ENCODE measurements around the gene CRY2.
"Not testable (repeated sequence)": the region's sequence is repeated elsewhere in the genome, so short reads cannot be mapped to it uniquely, and the experiment has no call there.

CRY2 gene

GRCh38 chr11:45899448-45900174 is 52.3 kb downstream of the CRY2 start:
- DNase-seq (ENCODE audit: low spot score): peak; percentile 73

- not testable (repeated sequence) for DNase-seq (ENCODE audit: low spot score)
Observed at GRCh38 chr11:45900175-45900800, 53.0 kb downstream of the CRY2 start.

- no peak for DNase-seq (ENCODE audit: low spot score)
Observed at GRCh38 chr11:45900916-45901617, 53.8 kb downstream of the CRY2 start.

- no peak for DNase-seq (ENCODE audit: low spot score)
Observed at GRCh38 chr11:45901626-45902025, 54.4 kb downstream of the CRY2 start.

GRCh38 chr11:45902452-45903380 is 55.4 kb downstream of the CRY2 start:
- no peak for DNase-seq (ENCODE audit: low spot score)

- DNase-seq (ENCODE audit: low spot score): no peak
Observed at GRCh38 chr11:45904309-45904915, 57.1 kb downstream of the CRY2 start.

GRCh38 chr11:45905095-45905494 is 57.8 kb downstream of the CRY2 start:
- no peak for DNase-seq (ENCODE audit: low spot score)

GRCh38 chr11:45905576-45905975 is 58.3 kb downstream of the CRY2 start:
- DNase-seq (ENCODE audit: low spot score): not testable (repeated sequence)

GRCh38 chr11:45906096-45906682 is 58.9 kb downstream of the CRY2 start:
- no peak for DNase-seq (ENCODE audit: low spot score)

- DNase-seq (ENCODE audit: low spot score): no peak
Observed at GRCh38 chr11:45906965-45907611, 59.8 kb downstream of the CRY2 start, which contains the start of gene FREY1. TSS of gene FREY1 (minus strand) at chr11:45907271. CDS start at chr11:45907245, 26 bp downstream.

- DNase-seq (ENCODE audit: low spot score): no peak
Observed at GRCh38 chr11:45907911-45908370, 60.7 kb downstream of the CRY2 start.

- DNase-seq (ENCODE audit: low spot score): no peak
Observed at GRCh38 chr11:45909594-45910475, 62.6 kb downstream of the CRY2 start.

GRCh38 chr11:45910623-45911022 is 63.3 kb downstream of the CRY2 start:
- DNase-seq (ENCODE audit: low spot score): no peak

- DNase-seq (ENCODE audit: low spot score): no peak
Observed at GRCh38 chr11:45913514-45913913, 66.2 kb downstream of the CRY2 start.

- no peak for DNase-seq (ENCODE audit: low spot score)
Observed at GRCh38 chr11:45913942-45914635, 66.8 kb downstream of the CRY2 start.

- no peak for DNase-seq (ENCODE audit: low spot score)
Observed at GRCh38 chr11:45915446-45915845, 68.2 kb downstream of the CRY2 start.

- DNase-seq (ENCODE audit: low spot score): peak; percentile 21
Observed at GRCh38 chr11:45917286-45917622, 70.0 kb downstream of the CRY2 start.

GRCh38 chr11:45917623-45918330 is 70.5 kb downstream of the CRY2 start, which contains the start of gene PEX16:
TSS of gene PEX16 (minus strand) at chr11:45917877. CDS start at chr11:45917811, 66 bp downstream.
- DNase-seq (ENCODE audit: low spot score): peak; percentile 98
